WTC11 (cell line): ENCODE data around the gene ZNF853. TPM values are rescaled to one million over a fixed set of nuclear protein-coding genes. Genes with fewer than 3 reads are reported as not detected.

Experiments used
- ATAC-seq: fragments of 200-7000 bp; cut with Tn5 transposase; 2 replicates; pipeline ENCODE4 v1.10.0; 2021; ENCODE audit warnings: mild to moderate bottlenecking, moderate library complexity
- CTCF ChIA-PET: fragments of 300-600 bp; sonication (Branson Sonifier 250); formaldehyde crosslinking; loops from one replicate; lab custom pipeline; 2021; ENCODE audit warnings: antibody characterized with exemption; lab: Charles Lee
- POLR2A ChIA-PET: fragments of 350-600 bp; sonication (Branson Sonifier 250); formaldehyde crosslinking; loops from one replicate; lab custom pipeline; 2021; ENCODE audit warnings: antibody characterized with exemption; lab: Charles Lee
- DNase-seq: peaks from one replicate; pipeline ENCODE4 v3.0.0; 2021; ENCODE audit warnings: low spot score
- H3K27ac Mint-ChIP-seq: 2 replicates; pipeline ENCODE4 v1.8.0; 2021; ENCODE audit warnings: mixed read lengths
- H3K27me3 Mint-ChIP-seq: 2 replicates; pipeline ENCODE4 v1.8.0; 2021; ENCODE audit warnings: low read depth, mild to moderate bottlenecking, moderate library complexity, mixed read lengths
- H3K36me3 Mint-ChIP-seq: 2 replicates; pipeline ENCODE4 v1.8.0; 2021; ENCODE audit warnings: mixed read lengths
- H3K4me1 Mint-ChIP-seq: 2 replicates; pipeline ENCODE4 v1.8.0; 2022; ENCODE audit warnings: mixed read lengths
- H3K4me3 Mint-ChIP-seq: 2 replicates; pipeline ENCODE4 v1.8.0; 2021; ENCODE audit warnings: mild to moderate bottlenecking, moderate library complexity, mixed read lengths
- H3K9me3 Mint-ChIP-seq: 2 replicates; pipeline ENCODE4 v1.8.0; 2021; ENCODE audit warnings: mixed read lengths
- AFF4 ChIP-seq: sonication (generic); formaldehyde crosslinking; IDR thresholded peaks from 2 replicates; pipeline ENCODE4 v1.8.1; 2023; ENCODE audit warnings: mild to moderate bottlenecking, missing genetic modification reagents, borderline replicate concordance
- AR ChIP-seq: fragments of 250-450 bp; sonication (Bioruptor Pico); IDR thresholded peaks from 2 replicates; pipeline ENCODE4 v1.9.0; 2021; ENCODE audit warnings: mild to moderate bottlenecking
- CDX4 ChIP-seq: fragments of 250-450 bp; sonication (Bioruptor Pico); IDR thresholded peaks from 2 replicates; pipeline ENCODE4 v1.9.0; 2021; ENCODE audit warnings: moderate library complexity, mild to moderate bottlenecking, inconsistent platforms, borderline replicate concordance
- GRHL2 ChIP-seq: fragments of 250-450 bp; sonication (Bioruptor Pico); IDR thresholded peaks from 2 replicates; pipeline ENCODE4 v1.8.0; 2022; ENCODE audit warnings: mild to moderate bottlenecking, moderate library complexity; ENCODE audit not compliant: insufficient replicate concordance, severe bottlenecking
- HMGA2 ChIP-seq: fragments of 250-450 bp; sonication (Bioruptor Pico); IDR thresholded peaks from 2 replicates; pipeline ENCODE4 v1.4.0; 2021; ENCODE audit warnings: mild to moderate bottlenecking, moderate library complexity
- HMGXB4 ChIP-seq: sonication (generic); formaldehyde crosslinking; IDR thresholded peaks from 2 replicates; pipeline ENCODE4 v1.8.1; 2023; ENCODE audit warnings: mild to moderate bottlenecking, moderate library complexity, missing genetic modification reagents
- IRF2 ChIP-seq: sonication (generic); formaldehyde crosslinking; IDR thresholded peaks from 2 replicates; pipeline ENCODE4 v1.8.0; 2022; ENCODE audit warnings: low read depth, missing genetic modification reagents, borderline replicate concordance
- MAX ChIP-seq: sonication (generic); formaldehyde crosslinking; IDR thresholded peaks from 2 replicates; pipeline ENCODE4 v1.8.0; 2022; ENCODE audit warnings: mild to moderate bottlenecking, missing genetic modification reagents
- NFYB ChIP-seq: sonication (generic); formaldehyde crosslinking; conservative IDR thresholded peaks from 2 replicates; pipeline ENCODE4 v1.8.0; 2022; ENCODE audit warnings: low read depth, missing genetic modification reagents
- NR3C1 ChIP-seq: sonication (generic); formaldehyde crosslinking; conservative IDR thresholded peaks from 2 replicates; pipeline ENCODE4 v1.8.1; 2023; ENCODE audit warnings: low read depth, mild to moderate bottlenecking, missing genetic modification reagents
- PREB ChIP-seq: sonication (generic); formaldehyde crosslinking; IDR thresholded peaks from 2 replicates; pipeline ENCODE4 v1.8.1; 2022; ENCODE audit warnings: mild to moderate bottlenecking, missing genetic modification reagents, moderate library complexity, borderline replicate concordance
- RORB ChIP-seq: fragments of 250-450 bp; sonication (Bioruptor Pico); IDR thresholded peaks from 2 replicates; pipeline ENCODE4 v1.9.0; 2021; ENCODE audit warnings: mild to moderate bottlenecking
- SMAD3 ChIP-seq: sonication (generic); formaldehyde crosslinking; IDR thresholded peaks from 2 replicates; pipeline ENCODE4 v1.8.0; 2022; ENCODE audit warnings: missing genetic modification reagents, mild to moderate bottlenecking, borderline replicate concordance
- SOX15 ChIP-seq: fragments of 250-450 bp; sonication (Bioruptor Pico); IDR thresholded peaks from 2 replicates; pipeline ENCODE4 v1.9.0; 2021; ENCODE audit warnings: mild to moderate bottlenecking
- ZNF232 ChIP-seq: sonication (generic); formaldehyde crosslinking; IDR thresholded peaks from 2 replicates; pipeline ENCODE4 v1.8.0; 2022; ENCODE audit warnings: mild to moderate bottlenecking, missing genetic modification reagents
- ZNF263 ChIP-seq: sonication (generic); formaldehyde crosslinking; IDR thresholded peaks from 2 replicates; pipeline ENCODE4 v1.8.1; 2022; ENCODE audit warnings: low read depth, mild to moderate bottlenecking, moderate library complexity, missing genetic modification reagents
- ZNF425 ChIP-seq: fragments of 250-450 bp; sonication (Bioruptor Pico); conservative IDR thresholded peaks from 2 replicates; pipeline ENCODE4 v1.9.0; 2021; ENCODE audit warnings: mild to moderate bottlenecking
- total RNA-seq: library from RNA; stranded (reverse); gene quantifications from 3 replicates; pipeline ENCODE4 v1.2.3, GENCODE V29; 2021

Gene ZNF853
- total RNA-seq, 1 experiment from 2014 or later = 7.7 TPM

GRCh38 chr7:6628045-6628444 is 12.6 kb downstream of the ZNF853 start:
- CTCF ChIA-PET = interaction anchor here (0.6 to 1.2 kb wide), 2 partner anchors 39 to 77 kb away, joined by 3 to 4 read pairs; no protein-coding TSS in a partner anchor
- Mint-ChIP-seq H3K27me3 (no peaks in the 10 kb centered on the region), H3K9me3 (no peaks in the 10 kb centered on the region), H3K4me3 (no peak overlapping the region), H3K4me1 (no peaks in the 10 kb centered on the region), H3K36me3 (peaks cover 3% of the 10 kb centered on the region), H3K27ac (no peak overlapping the region)
- TF ChIP-seq SMAD3 (CRISPR knock-in tag) (no peak), ZNF263 (CRISPR knock-in tag) (no peak), HMGXB4 (CRISPR knock-in tag) (no peak), NR3C1 (CRISPR knock-in tag) (no peak), NFYB (CRISPR knock-in tag) (no peak), HMGA2 (CRISPR knock-in tag) (no peak), SOX15 (CRISPR knock-in tag) (no peak), IRF2 (CRISPR knock-in tag) (no peak), PREB (CRISPR knock-in tag) (no peak), CDX4 (no peak), AR (no peak), GRHL2 (CRISPR knock-in tag) (no peak), MAX (CRISPR knock-in tag) (no peak), RORB (CRISPR knock-in tag) (no peak)
- ATAC-seq (peak; percentile 32; the same call in 1 of the 2 replicates), DNase-seq (no peak)
- POLR2A ChIA-PET = no interaction called here

GRCh38 chr7:6630007-6630849 is 14.8 kb downstream of the ZNF853 start:
- Mint-ChIP-seq H3K4me1 (no peaks in the 10 kb centered on the region), H3K27me3 (no peaks in the 10 kb centered on the region), H3K9me3 (no peaks in the 10 kb centered on the region), H3K27ac (no peak overlapping the region), H3K36me3 (no peaks in the 10 kb centered on the region), H3K4me3 (no peak overlapping the region)
- ChIA-PET POLR2A (no interaction called here), CTCF (interaction anchor here (0.7 kb wide), 1 partner anchor 41 kb away, joined by 3 read pairs; no protein-coding TSS in a partner anchor)
- ATAC-seq (no peak), DNase-seq (no peak)
- TF ChIP-seq AR (no peak), AFF4 (CRISPR knock-in tag) (no peak), ZNF232 (CRISPR knock-in tag) (no peak), ZNF425 (CRISPR knock-in tag) (no peak)
